GM19455 (cell line): ENCODE results near the gene RXRG.

Source experiments
- ATAC-seq: cut with Tn5 transposase; IDR thresholded peaks from one replicate; pipeline ENCODE4 v1.9.1; 2021; ENCODE audit not compliant: unreplicated experiment

Gene RXRG

DNA sequence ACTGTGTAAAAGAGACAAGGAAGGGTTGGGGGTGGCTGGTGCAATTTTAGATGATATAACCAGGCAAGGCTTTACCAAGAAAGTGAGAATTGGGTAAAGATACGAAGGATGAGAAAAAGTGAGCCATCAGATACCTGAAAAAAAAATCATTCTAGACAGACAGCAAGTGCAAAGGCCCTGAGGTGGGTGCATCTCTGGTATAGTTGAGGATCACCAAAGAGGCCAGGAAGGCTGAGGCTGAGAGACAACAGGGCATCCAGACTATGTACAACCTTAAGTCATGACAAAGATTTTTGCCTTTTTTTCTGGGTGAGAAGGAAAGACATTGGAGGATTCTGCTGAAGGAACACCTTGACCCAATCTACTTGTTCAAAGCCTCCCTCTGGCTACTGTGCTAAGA, 29.9 kb downstream of the RXRG start:
- ATAC-seq, result no peak

DNA sequence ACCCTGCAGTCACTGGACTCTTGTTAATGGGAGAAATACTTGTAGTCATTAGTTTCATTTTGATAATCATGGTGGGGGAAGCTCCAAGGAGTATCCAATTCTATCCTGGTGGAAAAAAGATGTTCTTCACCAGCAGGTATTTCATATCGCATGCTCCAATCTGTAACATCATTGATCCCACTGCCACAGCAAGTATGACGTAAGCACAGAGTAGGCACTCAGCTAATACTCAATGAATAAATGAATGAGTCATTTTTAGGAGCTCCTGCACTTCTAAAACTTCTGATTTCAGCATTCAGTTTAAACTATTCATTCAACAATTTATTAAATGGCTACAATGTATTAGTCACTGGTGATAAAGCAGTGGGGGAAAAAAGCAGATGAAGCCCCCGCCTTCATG, 30.3 kb downstream of the RXRG start:
- no peak for ATAC-seq

DNA sequence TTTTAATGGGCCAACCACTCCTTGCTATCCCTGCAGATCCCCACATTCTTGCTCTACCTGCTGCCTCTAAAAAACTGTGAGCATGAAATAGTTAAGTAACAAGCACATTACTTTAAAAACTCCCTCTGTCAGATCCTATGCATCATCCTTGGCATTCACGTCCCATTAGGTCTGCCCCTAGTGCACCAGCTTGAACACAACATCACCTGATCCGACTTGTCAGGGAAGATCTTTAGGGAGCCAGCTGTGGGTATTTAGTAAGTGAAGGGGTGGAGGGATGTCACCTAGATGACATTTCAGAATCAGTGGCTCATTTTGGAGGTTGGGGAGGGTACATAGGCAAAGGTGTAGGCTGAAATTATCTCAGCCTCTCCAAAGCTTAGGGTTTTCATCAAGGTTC, 33.5 kb downstream of the RXRG start:
- ATAC-seq, result no peak

DNA sequence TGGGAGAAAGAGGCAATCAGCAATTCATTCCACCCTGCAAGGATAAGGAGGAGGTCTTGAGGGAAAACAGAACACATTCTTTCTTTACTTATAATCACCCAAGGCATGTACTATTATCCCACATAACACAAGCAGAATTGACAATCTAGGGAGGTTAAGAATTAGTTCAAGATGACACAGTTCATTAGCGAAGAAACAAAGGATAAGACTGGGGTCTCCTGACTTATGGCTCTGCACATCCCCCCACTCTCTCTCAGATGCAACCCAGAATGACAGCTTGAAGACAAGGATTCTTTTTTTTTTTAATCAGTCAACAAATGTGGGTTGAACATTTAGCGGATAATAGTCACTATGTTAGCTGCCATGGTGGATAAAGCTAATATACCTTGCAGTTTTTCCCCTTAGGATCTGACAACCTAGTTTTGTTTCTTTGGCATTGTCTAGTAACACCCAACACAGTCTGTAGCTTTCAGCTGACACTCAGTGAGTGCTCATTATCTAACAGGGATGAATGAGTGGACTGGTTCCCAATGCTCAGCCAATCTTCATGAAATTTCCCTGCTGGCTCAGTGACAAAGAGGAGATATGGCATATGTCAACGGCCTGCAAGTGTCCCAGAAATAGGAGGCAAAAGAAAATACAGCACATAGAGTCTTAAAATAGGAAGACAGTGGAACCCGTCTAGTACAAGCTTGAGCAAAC, 35.1 kb downstream of the RXRG start:
- ATAC-seq, result no peak

DNA sequence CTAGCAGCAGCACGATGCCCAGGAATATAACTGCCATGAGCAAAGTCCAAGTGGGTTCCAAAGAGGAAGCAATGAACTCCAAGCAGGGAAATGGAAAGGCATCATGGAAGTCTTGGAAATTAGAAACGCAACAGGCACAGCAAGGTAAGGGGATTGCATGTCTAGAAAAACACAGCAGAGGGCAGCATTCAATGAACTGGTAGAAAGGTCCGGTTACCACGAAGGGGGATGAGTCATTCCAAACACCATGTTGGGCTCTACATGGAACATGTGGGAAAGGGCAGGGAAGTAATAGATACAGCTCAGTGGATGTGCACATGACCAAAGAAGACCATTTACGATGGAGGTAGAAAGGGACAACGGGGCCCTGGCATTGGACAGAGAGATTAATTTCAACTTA, 36.4 kb downstream of the RXRG start:
- no peak for ATAC-seq

DNA sequence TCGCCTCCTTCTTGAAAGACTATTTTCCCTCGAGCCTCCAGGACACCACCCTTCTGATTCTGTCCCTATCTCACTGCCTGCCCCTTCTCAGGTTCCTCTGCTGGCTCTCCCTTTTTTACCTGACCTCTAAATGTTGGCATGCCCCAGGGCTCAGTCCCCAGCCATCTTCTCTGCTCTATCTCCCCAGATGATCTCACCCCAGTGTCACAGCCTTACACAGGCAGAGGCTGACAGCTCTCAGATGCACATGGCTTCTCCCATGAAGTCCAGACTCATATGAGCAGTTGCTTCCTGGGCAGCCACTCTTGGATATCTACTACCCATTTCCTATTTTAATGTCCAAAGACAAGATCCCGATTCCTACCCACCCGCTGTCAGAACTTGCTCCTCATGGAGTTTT, 37.5 kb downstream of the RXRG start:
- ATAC-seq, result no peak

DNA sequence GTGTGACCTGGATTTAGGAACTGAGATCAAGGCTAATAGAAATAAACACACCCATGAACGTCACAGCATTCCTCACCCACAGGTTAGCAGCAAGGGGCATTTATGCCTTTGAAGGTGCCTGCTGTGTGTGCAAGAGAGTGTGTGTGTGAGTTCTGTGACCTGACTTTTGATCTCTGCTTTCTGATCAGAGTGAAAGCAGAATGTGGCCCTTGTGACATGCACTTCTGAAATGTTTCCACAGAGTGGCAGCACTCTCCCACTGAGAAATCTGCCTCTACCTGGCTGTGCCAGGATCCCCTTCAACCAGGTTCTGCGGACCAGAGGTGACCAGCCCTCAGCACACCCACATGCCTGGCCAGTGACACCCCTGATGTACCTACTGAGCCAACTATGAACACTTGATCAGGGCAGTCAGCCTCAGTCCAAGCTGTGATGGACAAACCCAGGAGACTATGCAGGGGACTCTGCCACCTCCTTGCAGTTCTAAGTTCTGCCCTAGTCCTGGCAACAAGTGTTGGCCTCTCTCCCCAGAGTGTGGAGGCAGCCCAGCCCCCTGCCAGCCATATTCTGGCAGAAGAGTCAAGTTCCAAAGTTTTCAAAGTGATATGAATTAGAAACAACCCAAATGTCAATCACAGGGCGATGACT, 41.0 kb downstream of the RXRG start:
- ATAC-seq, result no peak

DNA sequence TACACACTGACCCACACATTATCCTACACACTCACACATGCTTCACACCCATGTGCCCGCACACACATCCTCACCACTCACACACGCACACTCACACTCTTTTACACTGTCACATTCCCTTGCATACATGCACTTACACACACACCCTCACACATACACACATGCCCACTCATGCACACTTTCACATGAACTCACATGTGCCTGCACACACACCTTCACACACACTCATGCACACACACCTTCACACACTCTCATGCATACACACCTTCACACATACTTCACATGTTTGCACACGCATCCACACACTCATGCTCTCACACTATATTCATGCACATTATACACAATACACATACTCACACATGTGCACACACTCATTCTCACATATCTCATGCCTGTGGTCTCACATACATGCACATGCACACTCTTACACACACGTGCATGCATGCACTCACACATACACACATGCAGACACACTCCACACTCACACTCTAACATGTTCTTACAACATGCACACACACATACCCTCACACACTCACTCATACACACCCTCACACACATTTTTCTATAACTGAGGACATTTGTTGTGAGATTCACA, 42.3 kb downstream of the RXRG start:
- ATAC-seq, result no peak

DNA sequence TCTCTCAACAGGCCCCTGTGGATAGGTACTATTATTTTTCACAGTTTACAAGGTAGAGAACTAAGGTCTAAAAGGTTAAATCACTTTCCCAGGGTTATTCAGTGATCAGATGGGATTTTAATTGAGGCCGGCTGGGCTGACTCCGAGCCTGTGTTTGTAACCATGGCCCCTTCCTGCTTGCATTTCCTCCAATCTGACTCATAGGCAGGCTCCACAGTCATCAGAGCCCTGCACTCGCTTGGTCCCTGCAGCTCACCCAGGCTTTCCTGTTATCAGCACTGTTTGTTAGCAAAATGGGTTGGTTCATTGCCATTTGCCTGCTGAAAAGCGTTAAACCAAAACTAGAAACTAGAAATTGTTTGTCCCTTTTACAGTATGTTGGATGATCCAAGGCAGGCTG, 47.0 kb downstream of the RXRG start:
- no peak for ATAC-seq

DNA sequence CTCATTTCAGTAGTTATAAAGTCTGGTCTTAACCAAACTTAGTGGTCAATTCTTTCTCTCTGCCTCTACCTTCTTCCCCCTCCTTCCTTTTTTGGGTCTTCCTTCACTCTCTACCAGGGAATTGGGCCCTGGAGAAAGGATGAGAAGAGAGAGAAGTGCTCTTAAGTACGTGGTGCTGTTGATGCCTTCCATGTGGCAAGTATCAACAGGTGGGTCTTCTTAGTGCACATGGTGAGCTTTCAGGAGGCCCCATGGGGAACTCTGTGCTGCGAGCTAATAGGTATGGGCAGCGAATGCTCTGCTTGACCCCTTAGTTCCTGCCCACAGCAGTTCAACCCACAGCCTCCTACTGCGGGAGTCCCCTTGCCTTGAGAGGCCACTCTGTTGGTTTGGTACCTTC, 49.0 kb downstream of the RXRG start:
- no peak for ATAC-seq

DNA sequence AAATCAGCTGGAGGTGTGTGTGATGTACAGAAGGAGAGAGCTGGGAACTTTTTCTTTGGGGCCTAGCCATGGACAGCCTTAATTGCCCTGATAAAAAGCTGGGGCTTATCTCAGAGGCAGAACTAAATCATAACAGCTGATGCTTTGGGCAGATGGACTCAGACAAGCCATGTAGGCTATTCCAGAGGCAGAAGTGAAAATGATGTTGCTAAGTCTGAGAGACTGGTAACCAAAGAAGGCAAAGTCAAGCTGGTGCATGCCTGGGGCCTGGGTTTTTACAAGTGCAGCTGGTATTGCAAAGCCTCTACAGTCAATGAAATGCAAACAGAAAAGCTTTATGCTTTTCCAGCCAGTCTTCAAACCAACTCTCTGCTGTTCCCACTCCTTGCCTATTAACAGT, 49.4 kb downstream of the RXRG start:
- no peak for ATAC-seq

DNA sequence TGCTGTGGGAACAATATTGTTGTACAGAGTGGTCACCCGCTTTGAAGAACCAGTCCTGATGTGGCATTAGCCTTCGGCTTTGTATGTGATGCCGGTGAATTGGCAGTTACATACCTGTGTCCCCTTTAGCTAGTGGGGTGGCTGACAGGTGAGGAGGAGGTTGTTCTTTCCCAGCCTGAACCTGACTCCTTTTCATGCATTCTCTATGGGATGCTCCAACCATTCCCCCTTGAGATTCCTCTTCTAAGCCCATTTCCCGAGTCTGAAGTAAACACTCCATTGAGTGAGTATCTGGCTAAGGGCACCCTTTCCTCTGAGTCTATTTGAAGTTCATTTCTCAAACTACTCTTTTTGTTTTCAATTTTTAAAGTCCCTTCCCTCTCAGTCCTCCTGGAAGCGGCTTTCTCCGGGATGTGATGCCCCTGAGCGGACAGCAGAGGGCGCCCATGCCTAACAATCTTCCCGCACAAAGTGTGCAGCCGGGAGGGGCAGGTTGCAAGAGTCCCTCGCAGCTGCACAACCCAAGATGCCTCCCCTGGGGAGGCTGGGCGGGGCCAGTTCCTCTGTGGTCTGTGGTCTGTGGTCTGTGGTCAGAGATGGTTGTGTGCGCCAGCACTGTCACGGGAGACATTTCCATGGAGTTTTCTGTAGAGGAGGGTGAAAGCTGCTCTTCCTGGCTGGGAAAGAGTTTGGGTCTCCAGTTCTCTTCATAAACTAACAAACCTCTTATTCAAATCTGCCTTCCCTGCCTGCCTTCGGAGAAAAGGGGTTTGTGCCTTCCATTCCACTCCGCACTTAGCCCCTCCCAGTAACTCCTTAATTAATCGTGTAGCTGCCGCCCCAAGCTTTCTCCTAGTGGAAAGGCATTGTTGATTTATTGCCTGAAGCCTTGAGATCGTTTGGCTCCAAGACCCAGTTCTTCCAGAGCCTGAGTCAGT, 52.0 kb downstream of the RXRG start:
- peak; percentile 99 for ATAC-seq

DNA sequence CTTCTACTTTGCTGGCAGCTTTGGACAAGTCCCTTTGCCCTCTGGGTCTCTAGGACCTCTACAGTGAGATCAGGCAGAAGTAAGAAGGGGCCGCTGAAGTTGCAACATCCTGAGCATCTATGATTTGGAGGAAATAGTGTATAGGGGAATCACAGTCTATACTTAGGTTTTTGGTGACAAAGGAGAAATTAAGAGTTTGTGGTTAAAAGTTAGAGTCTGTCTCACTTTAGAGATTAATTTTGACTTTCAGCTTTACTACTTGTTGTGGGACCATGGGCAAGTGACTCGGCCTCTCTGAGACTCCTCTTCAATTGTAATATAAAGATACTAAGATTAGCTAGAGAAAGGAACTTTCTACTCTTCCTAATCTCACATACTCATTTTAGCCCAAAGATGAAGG, 55.3 kb downstream of the RXRG start:
- no peak for ATAC-seq

DNA sequence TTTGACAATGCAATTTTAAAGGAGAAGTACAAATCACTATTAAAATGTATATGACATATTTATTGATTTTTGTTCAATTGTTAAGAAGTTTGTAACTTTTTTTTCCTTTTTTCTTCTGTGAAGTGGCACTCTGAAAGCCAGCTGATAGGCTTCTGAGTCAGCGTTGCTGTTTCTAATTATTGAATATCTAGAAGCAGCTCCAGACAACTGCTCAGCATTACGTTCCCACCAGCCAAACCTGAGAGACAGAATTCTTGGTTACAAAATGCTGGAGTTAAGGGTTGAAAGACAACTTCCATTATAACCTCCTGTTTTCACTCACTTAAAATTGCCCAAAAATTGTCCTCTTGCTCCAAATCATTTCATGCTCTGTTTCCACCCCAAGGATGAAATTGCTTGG, 57.0 kb downstream of the RXRG start:
- no peak for ATAC-seq

DNA sequence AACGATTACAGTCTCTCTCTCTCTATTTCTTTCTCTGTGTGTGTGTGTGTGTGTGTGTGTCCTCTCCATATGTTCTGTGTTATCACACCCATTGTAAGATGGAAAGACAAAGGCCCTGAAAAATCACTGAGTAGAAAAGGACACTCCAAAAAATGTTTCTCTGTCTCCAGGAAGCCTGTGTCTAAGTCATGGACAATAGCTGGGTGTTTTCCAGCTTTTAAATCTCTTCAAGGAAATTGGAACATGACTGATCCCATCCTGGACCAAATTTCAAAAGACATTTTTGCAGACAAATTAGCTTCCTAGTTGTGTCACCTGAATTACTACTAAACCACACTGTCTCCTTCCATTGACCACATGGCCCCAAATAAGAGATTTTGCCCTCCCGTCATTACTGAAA, 57.4 kb downstream of the RXRG start:
- ATAC-seq, result no peak

DNA sequence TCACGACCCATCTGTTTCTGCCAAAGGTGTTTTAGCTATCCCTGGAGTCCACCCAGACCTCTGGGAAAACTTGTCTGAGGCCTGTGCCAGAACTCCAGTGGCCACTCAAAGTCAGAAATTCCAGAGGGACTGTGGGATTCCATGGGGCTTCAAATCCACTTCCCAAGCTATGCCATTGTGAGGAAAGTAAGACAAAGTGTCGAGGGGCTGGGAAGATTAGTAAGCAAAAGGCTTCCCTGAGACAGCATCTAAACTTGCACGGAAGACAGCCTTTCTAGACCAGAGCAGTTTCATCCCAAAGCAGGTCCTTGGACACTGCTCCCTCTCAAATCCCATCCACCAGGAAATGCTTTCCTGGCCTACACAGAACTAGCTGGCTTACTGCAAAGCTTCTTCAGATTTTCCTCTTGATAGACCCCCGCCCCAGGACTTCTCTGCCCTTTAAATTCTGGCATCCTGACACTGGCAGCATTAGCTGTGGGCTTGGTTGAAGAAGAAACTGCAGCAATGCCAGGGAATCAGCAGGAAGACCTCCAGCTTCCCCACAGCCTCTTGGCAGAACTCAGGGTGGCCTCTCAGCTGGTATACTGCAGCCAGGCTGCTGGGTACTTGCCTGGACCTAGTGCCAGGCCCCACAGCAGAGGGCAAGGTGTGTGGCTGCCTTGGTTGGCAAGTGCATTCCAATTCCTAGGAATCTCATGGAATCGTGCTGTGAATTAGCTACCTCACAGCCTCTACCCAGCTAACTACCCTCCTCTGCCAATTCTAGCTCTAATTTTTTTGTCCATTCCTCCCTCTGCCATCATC, 61.1 kb downstream of the RXRG start:
- ATAC-seq, result no peak

DNA sequence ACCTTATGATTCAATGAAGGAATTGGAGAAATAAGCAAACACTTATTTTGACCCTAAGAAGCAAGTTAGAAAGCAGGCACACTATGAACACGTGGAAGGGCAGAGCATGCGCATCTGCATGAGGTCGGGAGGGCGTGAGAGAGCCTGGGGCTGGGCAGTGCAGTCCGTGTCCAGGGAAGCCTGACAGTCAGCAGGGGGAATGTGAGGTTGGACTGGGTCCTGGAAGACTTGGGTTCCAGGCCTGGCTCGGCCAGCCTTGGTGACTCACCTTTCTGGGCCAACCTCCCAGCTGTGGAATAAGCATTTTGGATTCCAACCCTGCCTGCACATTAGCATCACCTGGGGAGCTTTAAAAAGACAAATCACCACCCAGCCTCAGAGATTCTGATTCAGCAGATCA, 61.9 kb downstream of the RXRG start:
- no peak for ATAC-seq

DNA sequence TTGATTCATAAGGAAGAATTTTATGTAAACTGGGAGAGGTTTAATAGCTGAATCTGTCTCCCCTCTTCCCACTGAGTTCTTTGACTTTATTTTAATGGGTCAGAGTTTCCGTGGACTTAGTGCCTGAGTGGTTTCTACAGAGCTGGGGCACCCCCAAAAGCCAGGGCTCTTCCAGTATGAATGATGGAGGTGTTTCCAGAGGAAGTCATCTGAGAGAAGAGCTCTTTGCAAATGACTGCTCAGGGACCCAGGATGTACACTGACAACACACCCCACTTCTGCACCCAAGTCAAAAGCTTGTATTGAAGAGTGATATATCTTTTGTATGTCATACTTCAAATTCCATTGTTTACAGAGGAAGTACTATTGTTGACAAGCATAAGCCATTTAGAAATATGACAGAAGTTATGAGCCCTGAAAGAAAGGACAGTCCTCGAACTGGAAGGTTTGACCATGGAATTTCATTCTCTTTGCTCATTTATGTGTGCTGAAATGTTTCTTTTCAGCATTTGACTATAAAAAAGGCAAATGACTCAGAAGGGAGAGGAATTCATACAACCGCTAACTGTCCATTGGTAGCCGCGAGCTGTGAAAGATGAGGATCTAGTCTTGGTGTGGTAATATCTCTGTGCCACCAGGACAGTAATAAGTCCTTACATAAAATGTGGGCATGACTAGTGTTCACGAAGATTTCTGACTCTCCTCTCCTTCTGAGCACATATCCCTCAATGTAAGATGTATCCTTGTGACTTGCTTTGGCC, 63.0 kb downstream of the RXRG start:
- ATAC-seq, result no peak

DNA sequence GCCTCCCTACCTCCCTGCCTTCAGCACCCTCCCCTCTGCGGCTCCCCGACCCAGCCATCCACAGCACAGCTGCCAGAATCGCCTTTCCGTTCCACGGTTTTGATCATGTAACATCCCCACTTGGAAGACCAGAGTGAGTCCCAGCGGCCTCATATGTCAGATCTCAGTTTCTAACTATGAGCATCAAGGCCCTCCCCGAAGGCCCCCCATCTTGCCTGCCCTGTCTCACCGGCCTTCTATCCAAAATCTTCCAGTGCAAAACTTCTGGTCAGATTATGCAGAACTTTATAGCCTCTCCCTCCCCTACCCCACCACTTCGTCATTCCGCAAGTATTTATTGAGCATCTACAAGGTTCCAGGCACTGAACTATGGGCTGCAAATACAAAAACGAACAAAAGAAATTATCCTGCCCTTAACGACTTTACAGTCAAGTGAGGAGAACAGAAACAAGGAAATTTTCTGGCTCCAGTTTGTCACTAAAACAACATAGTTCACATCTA, 68.1 kb downstream of the RXRG start:
- ATAC-seq, result no peak
